Measurements from ENCODE around the gene HRH1.

GRCh38 chr3:11198495-11198894, 44.2 kb downstream of the HRH1 start:
- TF ChIP-seq CTCF (conservative IDR thresholded peaks at IDR 0.05 in 1 of 2, IDR thresholded peaks at IDR 0.05 in 1 of 2; ENCODE audit: extremely low read depth in 1 of 2, insufficient read depth in 1 of 2, low read depth in 1 of 2, low read length in 2 of 2) (no peak), EZH2 (IDR thresholded peaks at IDR 0.05; ENCODE audit: borderline replicate concordance, low read length) (no peak)
